B cell (primary cell): ENCODE data around the gene CYTL1. TPM values are rescaled to one million over a fixed set of nuclear protein-coding genes. Genes with fewer than 3 reads are reported as not detected.

Experiments used
- ATAC-seq: fragments of 200-7000 bp; cut with Tn5 transposase; one replicate; pipeline ENCODE4 v1.10.0; 2021; ENCODE audit warnings: low read depth, mild to moderate bottlenecking, moderate number of reproducible peaks, moderate library complexity
- CTCF ChIA-PET: fragments of 350-600 bp; sonication (Branson Sonifier 250); formaldehyde crosslinking; loops from one replicate; lab custom pipeline; 2021; ENCODE audit warnings: antibody characterized with exemption, inconsistent platforms; lab: Charles Lee
- POLR2A ChIA-PET: fragments of 350-600 bp; sonication (Branson Sonifier 250); formaldehyde crosslinking; loops from one replicate; lab custom pipeline; 2021; ENCODE audit warnings: antibody characterized with exemption; lab: Charles Lee
- DNase-seq: peaks from one replicate; pipeline ENCODE4 v3.0.0; 2013
- H2AFZ ChIP-seq: 2 replicates; pipeline ENCODE4 v1.6.1; 2012; ENCODE audit warnings: mild to moderate bottlenecking, low read depth, low read length; ENCODE audit not compliant: insufficient read depth, poor library complexity, severe bottlenecking
- H3K27ac ChIP-seq, 2 donors: 1 replicate in 1 of 2; 2 replicates in 1 of 2; pipeline ENCODE4 v1.5.1; 2012 to 2013; ENCODE audit warnings: low read length in 2 of 2, mild to moderate bottlenecking in 2 of 2, moderate library complexity in 1 of 2
- H3K27me3 ChIP-seq, 4 experiments: fragments of 200-600 bp in 1 of 4; sonication (generic) in 1 of 4; replicated peaks in 1 of 4; 1 replicate in 2 of 4; 2 replicates in 2 of 4; pipeline versions ENCODE4 v1.6.1 to v1.7.0; 2013 to 2016; ENCODE audit warnings: low read length in 3 of 4, mild to moderate bottlenecking in 2 of 4, mixed read lengths in 1 of 4, moderate library complexity in 1 of 4; ENCODE audit not compliant: insufficient read depth in 4 of 4, control insufficient read depth in 3 of 4; ENCODE audit errors: control extremely low read depth in 1 of 4
- H3K36me3 ChIP-seq, 2 experiments: replicated peaks in 1 of 2; 1 replicate in 1 of 2; 2 replicates in 1 of 2; pipeline versions ENCODE4 v1.6.1 to v1.7.1; 2013; ENCODE audit warnings: low read length in 1 of 2; ENCODE audit not compliant: insufficient read depth in 2 of 2, control insufficient read depth in 1 of 2; ENCODE audit errors: control extremely low read depth in 1 of 2, extremely low read depth in 1 of 2
- H3K4me1 ChIP-seq, 2 donors: fragments of 200-600 bp in 1 of 2; sonication (generic) in 1 of 2; 1 replicate in 1 of 2; 2 replicates in 1 of 2; pipeline versions ENCODE4 v1.5.1 to v1.6.1; 2013 to 2017; ENCODE audit warnings: low read length in 2 of 2; ENCODE audit not compliant: control insufficient read depth in 2 of 2, insufficient read depth in 2 of 2
- H3K4me2 ChIP-seq: replicated peaks from 2 replicates; pipeline ENCODE3; 2012; ENCODE audit warnings: mild to moderate bottlenecking, low read depth, low read length; ENCODE audit not compliant: poor library complexity, severe bottlenecking
- H3K4me3 ChIP-seq, 5 experiments: fragments of 200-600 bp in 1 of 5; sonication (generic) in 1 of 5; 1 replicate in 3 of 5; 2 replicates in 2 of 5; pipeline versions ENCODE4 v1.5.1 to v1.7.0; 2011 to 2016; ENCODE audit warnings: low read length in 4 of 5, mild to moderate bottlenecking in 4 of 5, low read depth in 2 of 5, control low read depth in 1 of 5, moderate library complexity in 1 of 5; ENCODE audit not compliant: insufficient read depth in 1 of 5; ENCODE audit errors: control extremely low read depth in 1 of 5, extremely low read depth in 1 of 5
- H3K79me2 ChIP-seq: fragments of 200-600 bp; sonication (generic); one replicate; pipeline ENCODE4 v1.6.0; 2016; ENCODE audit warnings: low read length; ENCODE audit not compliant: control insufficient read depth, insufficient read depth
- H3K9ac ChIP-seq: fragments of 200-600 bp; sonication (generic); 2 replicates; pipeline ENCODE4 v1.6.1; 2017; ENCODE audit warnings: mild to moderate bottlenecking, low read length, moderate library complexity
- H3K9me3 ChIP-seq, 3 donors: one replicate each; pipeline versions ENCODE4 v1.6.1 to v1.7.1; 2013; ENCODE audit warnings: low read length in 2 of 3; ENCODE audit not compliant: control insufficient read depth in 2 of 3, insufficient read depth in 1 of 3; ENCODE audit errors: control extremely low read depth in 1 of 3
- H4K20me1 ChIP-seq: 2 replicates; pipeline ENCODE4 v1.6.0; 2012; ENCODE audit warnings: mild to moderate bottlenecking, low read length; ENCODE audit not compliant: insufficient read depth, control insufficient read depth, poor library complexity, severe bottlenecking
- H3K27ac Mint-ChIP-seq: one replicate; pipeline ENCODE4 v1.8.0; 2021; ENCODE audit warnings: mixed read lengths
- H3K27me3 Mint-ChIP-seq: one replicate; pipeline ENCODE4 v1.8.0; 2021; ENCODE audit warnings: mixed read lengths
- H3K4me1 Mint-ChIP-seq: one replicate; pipeline ENCODE4 v1.8.0; 2021; ENCODE audit warnings: mixed read lengths
- H3K4me3 Mint-ChIP-seq: one replicate; pipeline ENCODE4 v1.8.0; 2021; ENCODE audit warnings: mixed read lengths
- H3K9me3 Mint-ChIP-seq: one replicate; pipeline ENCODE4 v1.8.0; 2022; ENCODE audit warnings: mixed read lengths; ENCODE audit not compliant: insufficient read depth
- CTCF ChIP-seq: fragments of 200-600 bp; IDR thresholded peaks from one replicate; pipeline ENCODE4 v1.8.0; 2022; ENCODE audit warnings: antibody characterized with exemption, mild to moderate bottlenecking
- EZH2 ChIP-seq: IDR thresholded peaks from 2 replicates; pipeline ENCODE4 v1.6.1; 2012; ENCODE audit warnings: borderline replicate concordance, low read depth, mild to moderate bottlenecking, moderate library complexity, low read length; ENCODE audit not compliant: insufficient read depth, poor library complexity, severe bottlenecking
- WGBS: methylation state at CpG from one replicate; pipeline ENCODE4 v1.1.5; 2013; ENCODE audit warnings: missing lambda C conversion rate; ENCODE audit not compliant: insufficient coverage; 5-methylcytosine and 5-hydroxymethylcytosine counted together
- intact Hi-C: fragments of 100-400 bp; cut with micrococcal nuclease; formaldehyde crosslinking; loops from one replicate; pipeline ENCODE4 v1.10.0; 2022
- polyA plus RNA-seq: library from polyadenylated mRNA; depleted of rRNA; stranded (reverse); fragments of >200 nt; gene quantifications from 2 replicates; pipeline ENCODE4 v1.2.3, GENCODE V29; 2012
- total RNA-seq, 2 donors: library from RNA; stranded (reverse); fragments of 120-200 nt in 1 of 2; gene quantifications; 1 replicate in 1 of 2; 2 replicates in 1 of 2; pipeline versions ENCODE4 v1.2.3 to v1.2.4, GENCODE V29; 2013 to 2022

Gene CYTL1
- total and polyA plus RNA-seq, 2 donors (not counting 1 experiment from before 2014, with no cell fraction given): not detected

- Histone ChIP-seq H3K9me3 (peaks cover 0 to 7% (median 3%) of the 10 kb centered on the region in 3 donors), H3K9ac (no peak overlapping the region), H4K20me1 (no peaks in the 10 kb centered on the region), H3K4me1 (no peaks in the 10 kb centered on the region), H3K27me3 (no peaks in the 10 kb centered on the region), H3K4me2 (no peak overlapping the region), H3K79me2 (no peaks in the 10 kb centered on the region), H2AFZ (no peak overlapping the region), H3K4me3 (no peak overlapping the region), H3K36me3 (no peaks in the 10 kb centered on the region), H3K27ac (no peak overlapping the region)
- 93% methylated on average over 6 of the region's 12 CpGs for WGBS
- H3K27ac Mint-ChIP-seq: no peak overlapping the region
- POLR2A ChIA-PET: no interaction called here
- CTCF ChIA-PET: no interaction called here
- peaks cover 5% of the 10 kb centered on the region for H3K27me3 Mint-ChIP-seq
- TF ChIP-seq CTCF (no peak), EZH2 (no peak)
- no peak for DNase-seq
- H3K4me3 Mint-ChIP-seq: no peak overlapping the region
- ATAC-seq: no peak
- peaks cover under 1% of the 10 kb centered on the region for H3K9me3 Mint-ChIP-seq
- no peaks in the 10 kb centered on the region for H3K4me1 Mint-ChIP-seq
- intact Hi-C loops: no loop called here
These were observed 38.5 kb downstream of the CYTL1 start for GRCh38 chr4:4980621-4981230.

GRCh38 chr4:4979971-4980370 is 39.3 kb downstream of the CYTL1 start:
- Histone ChIP-seq H3K27me3 (no peaks in the 10 kb centered on the region), H3K4me2 (no peak overlapping the region), H3K4me3 (no peak overlapping the region), H3K9ac (no peak overlapping the region), H3K27ac (no peak overlapping the region), H3K79me2 (no peaks in the 10 kb centered on the region), H3K36me3 (no peaks in the 10 kb centered on the region), H4K20me1 (no peaks in the 10 kb centered on the region), H3K4me1 (no peaks in the 10 kb centered on the region), H3K9me3 (peaks cover 0 to 15% (median 9%) of the 10 kb centered on the region in 3 donors), H2AFZ (no peak overlapping the region)
- Mint-ChIP-seq H3K27ac (no peak overlapping the region), H3K4me1 (no peaks in the 10 kb centered on the region), H3K9me3 (peaks cover 3% of the 10 kb centered on the region), H3K27me3 (peaks cover 5% of the 10 kb centered on the region), H3K4me3 (no peak overlapping the region)
- no peak for DNase-seq
- ATAC-seq: no peak
- TF ChIP-seq EZH2: no peak
- no CpG with 5 or more reads among the region's 4 CpGs for WGBS
- intact Hi-C loops: no loop called here
- ChIA-PET CTCF (no interaction called here), POLR2A (no interaction called here)
